Hepatocyte (in vitro differentiated cells): Measurements from ENCODE around the gene FNDC3B.

ENCODE experiments used
- EZH2 ChIP-seq: fragments of 200-600 bp; sonication (generic); IDR thresholded peaks from 2 replicates; pipeline ENCODE4 v1.6.1; 2016; ENCODE audit warnings: antibody characterized with exemption, mild to moderate bottlenecking, borderline replicate concordance
- TF ChIP-seq, protein P1 (sequence below): fragments of 200-600 bp; sonication (generic); IDR thresholded peaks from 2 replicates; pipeline ENCODE4 v1.5.1; 2016; ENCODE audit warnings: antibody characterized with exemption, mild to moderate bottlenecking; ENCODE audit not compliant: poor library complexity

DNA sequence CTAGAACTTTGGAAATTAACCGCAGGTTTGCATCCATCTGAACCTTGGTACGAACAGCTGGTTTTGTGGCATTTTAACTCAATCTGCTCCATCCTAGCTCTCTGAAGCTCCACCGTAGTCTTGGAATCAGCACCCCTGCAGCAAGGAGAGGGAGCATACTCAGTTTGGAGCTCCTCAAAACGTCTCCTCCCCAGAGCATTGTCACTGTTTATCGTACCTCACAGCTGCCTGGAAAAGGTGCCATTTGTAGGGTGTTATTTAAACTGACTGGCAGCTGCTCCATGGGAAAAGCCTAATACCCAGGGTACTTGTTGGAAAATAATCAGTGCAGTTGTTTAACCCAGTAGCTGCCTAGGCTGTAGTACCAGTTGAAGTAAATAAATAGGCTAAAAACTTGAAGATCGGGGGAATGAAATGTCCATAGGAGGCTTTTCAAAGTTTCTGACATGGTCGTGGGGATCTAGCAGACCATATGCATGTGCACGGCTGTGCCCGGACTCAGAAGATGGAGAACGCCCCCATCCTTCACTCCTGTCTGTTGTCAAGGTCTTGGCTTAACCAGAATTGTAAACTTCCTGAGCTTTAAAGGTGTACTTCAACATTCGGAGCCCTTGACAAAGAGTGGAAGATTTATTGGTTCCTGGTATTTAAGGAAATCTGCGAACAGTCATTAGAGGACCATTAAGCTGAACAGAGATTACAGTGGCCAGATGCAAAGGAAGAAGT lies 365.0 kb downstream of the FNDC3B start:
- TF ChIP-seq, protein P1, sequence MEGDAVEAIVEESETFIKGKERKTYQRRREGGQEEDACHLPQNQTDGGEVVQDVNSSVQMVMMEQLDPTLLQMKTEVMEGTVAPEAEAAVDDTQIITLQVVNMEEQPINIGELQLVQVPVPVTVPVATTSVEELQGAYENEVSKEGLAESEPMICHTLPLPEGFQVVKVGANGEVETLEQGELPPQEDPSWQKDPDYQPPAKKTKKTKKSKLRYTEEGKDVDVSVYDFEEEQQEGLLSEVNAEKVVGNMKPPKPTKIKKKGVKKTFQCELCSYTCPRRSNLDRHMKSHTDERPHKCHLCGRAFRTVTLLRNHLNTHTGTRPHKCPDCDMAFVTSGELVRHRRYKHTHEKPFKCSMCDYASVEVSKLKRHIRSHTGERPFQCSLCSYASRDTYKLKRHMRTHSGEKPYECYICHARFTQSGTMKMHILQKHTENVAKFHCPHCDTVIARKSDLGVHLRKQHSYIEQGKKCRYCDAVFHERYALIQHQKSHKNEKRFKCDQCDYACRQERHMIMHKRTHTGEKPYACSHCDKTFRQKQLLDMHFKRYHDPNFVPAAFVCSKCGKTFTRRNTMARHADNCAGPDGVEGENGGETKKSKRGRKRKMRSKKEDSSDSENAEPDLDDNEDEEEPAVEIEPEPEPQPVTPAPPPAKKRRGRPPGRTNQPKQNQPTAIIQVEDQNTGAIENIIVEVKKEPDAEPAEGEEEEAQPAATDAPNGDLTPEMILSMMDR: no peak
- TF ChIP-seq EZH2: no peak
